ENCODE measurements around the gene PCNX2. TPM values are rescaled to one million over a fixed set of nuclear protein-coding genes. Genes with fewer than 3 reads are reported as not detected.

PCNX2 gene
- total RNA-seq, 1 donor from 2014 or later = 17.2 TPM

GRCh38 chr1:233127157-233127556, 168.4 kb downstream of the PCNX2 start:
- peaks cover 7% of the 10 kb centered on the region for H3K36me3 Mint-ChIP-seq (ENCODE audit: unreplicated experiment)
- DNase-seq (ENCODE audit: extremely low spot score, unreplicated experiment) = no peak
- no peak overlapping the region for H3K4me3 Mint-ChIP-seq (ENCODE audit: unreplicated experiment)
- H3K27me3 Mint-ChIP-seq (ENCODE audit: unreplicated experiment) = no peaks in the 10 kb centered on the region
- H3K4me1 Mint-ChIP-seq (ENCODE audit: unreplicated experiment) = peaks cover under 1% of the 10 kb centered on the region
- TF ChIP-seq CTCF (IDR thresholded peaks at IDR 0.05) = no peak
- no peak overlapping the region for H3K27ac Mint-ChIP-seq (ENCODE audit: unreplicated experiment)
- no peaks in the 10 kb centered on the region for H3K9me3 Mint-ChIP-seq (ENCODE audit: unreplicated experiment)

GRCh38 chr1:233122779-233123178, 172.7 kb downstream of the PCNX2 start:
- Mint-ChIP-seq H3K4me3 (ENCODE audit: unreplicated experiment) (no peak overlapping the region), H3K4me1 (ENCODE audit: unreplicated experiment) (peaks cover 4% of the 10 kb centered on the region), H3K36me3 (ENCODE audit: unreplicated experiment) (peaks cover 3% of the 10 kb centered on the region), H3K9me3 (ENCODE audit: unreplicated experiment) (no peaks in the 10 kb centered on the region), H3K27me3 (ENCODE audit: unreplicated experiment) (no peaks in the 10 kb centered on the region), H3K27ac (ENCODE audit: unreplicated experiment) (no peak overlapping the region)
- no peak for TF ChIP-seq CTCF (IDR thresholded peaks at IDR 0.05)
- no peak for DNase-seq (ENCODE audit: extremely low spot score, unreplicated experiment)

- peaks cover 4% of the 10 kb centered on the region for H3K4me1 Mint-ChIP-seq (ENCODE audit: unreplicated experiment)
- no peaks in the 10 kb centered on the region for H3K27me3 Mint-ChIP-seq (ENCODE audit: unreplicated experiment)
- peaks cover 3% of the 10 kb centered on the region for H3K36me3 Mint-ChIP-seq (ENCODE audit: unreplicated experiment)
- no peak for DNase-seq (ENCODE audit: extremely low spot score, unreplicated experiment)
- H3K4me3 Mint-ChIP-seq (ENCODE audit: unreplicated experiment) = no peak overlapping the region
- no peak overlapping the region for H3K27ac Mint-ChIP-seq (ENCODE audit: unreplicated experiment)
- no peak for TF ChIP-seq CTCF (IDR thresholded peaks at IDR 0.05)
- H3K9me3 Mint-ChIP-seq (ENCODE audit: unreplicated experiment) = no peaks in the 10 kb centered on the region
Observed at GRCh38 chr1:233121947-233122559, 173.5 kb downstream of the PCNX2 start.

- Mint-ChIP-seq H3K27ac (ENCODE audit: unreplicated experiment) (peak overlapping the region; percentile 97), H3K27me3 (ENCODE audit: unreplicated experiment) (no peaks in the 10 kb centered on the region), H3K4me1 (ENCODE audit: unreplicated experiment) (peaks cover 31% of the 10 kb centered on the region), H3K4me3 (ENCODE audit: unreplicated experiment) (no peak overlapping the region), H3K36me3 (ENCODE audit: unreplicated experiment) (peaks cover 7% of the 10 kb centered on the region), H3K9me3 (ENCODE audit: unreplicated experiment) (no peaks in the 10 kb centered on the region)
- no peak for TF ChIP-seq CTCF (IDR thresholded peaks at IDR 0.05)
- DNase-seq (ENCODE audit: extremely low spot score, unreplicated experiment) = no peak
Observed at GRCh38 chr1:233114860-233115259, 180.7 kb downstream of the PCNX2 start.

GRCh38 chr1:233114159-233114558, 181.4 kb downstream of the PCNX2 start:
- DNase-seq (ENCODE audit: extremely low spot score, unreplicated experiment) = no peak
- peaks cover 31% of the 10 kb centered on the region for H3K4me1 Mint-ChIP-seq (ENCODE audit: unreplicated experiment)
- H3K27me3 Mint-ChIP-seq (ENCODE audit: unreplicated experiment) = no peaks in the 10 kb centered on the region
- peak overlapping the region; percentile 97 for H3K27ac Mint-ChIP-seq (ENCODE audit: unreplicated experiment)
- no peak overlapping the region for H3K4me3 Mint-ChIP-seq (ENCODE audit: unreplicated experiment)
- H3K36me3 Mint-ChIP-seq (ENCODE audit: unreplicated experiment) = peaks cover 7% of the 10 kb centered on the region
- no peaks in the 10 kb centered on the region for H3K9me3 Mint-ChIP-seq (ENCODE audit: unreplicated experiment)
- no peak for TF ChIP-seq CTCF (IDR thresholded peaks at IDR 0.05)
